Neutrophil (primary cell): ENCODE results near the gene CREB3.

Source experiments
- H3K27ac ChIP-seq: fragments of 200-600 bp; sonication (generic); 2 replicates; pipeline ENCODE4 v1.5.1; 2016; ENCODE audit warnings: mild to moderate bottlenecking, moderate library complexity
- H3K27me3 ChIP-seq: fragments of 200-600 bp; sonication (generic); 2 replicates; pipeline ENCODE4 v1.6.0; 2016; ENCODE audit warnings: mild to moderate bottlenecking
- H3K36me3 ChIP-seq: fragments of 200-600 bp; sonication (generic); 2 replicates; pipeline ENCODE4 v1.5.1; 2017
- H3K4me1 ChIP-seq, 2 experiments: fragments of 200-600 bp in 1 of 2; sonication (generic) in 1 of 2; 1 replicate in 1 of 2; 2 replicates in 1 of 2; pipeline versions ENCODE4 v1.5.1 to v1.6.1; 2013 to 2016; ENCODE audit warnings: low read depth in 1 of 2, low read length in 1 of 2, mild to moderate bottlenecking in 1 of 2, moderate library complexity in 1 of 2; ENCODE audit not compliant: control insufficient read depth in 1 of 2, insufficient read depth in 1 of 2
- H3K4me3 ChIP-seq, 2 experiments: fragments of 200-600 bp in 1 of 2; sonication (generic) in 1 of 2; 1 replicate in 1 of 2; 2 replicates in 1 of 2; pipeline ENCODE4 v1.5.1; 2013 to 2016; ENCODE audit warnings: low read depth in 1 of 2, low read length in 1 of 2, mild to moderate bottlenecking in 1 of 2, moderate library complexity in 1 of 2
- H3K9me3 ChIP-seq: fragments of 200-600 bp; sonication (generic); 2 replicates; pipeline ENCODE4 v1.5.1; 2016
- CTCF ChIP-seq: fragments of 200-600 bp; sonication (generic); IDR thresholded peaks from 2 replicates; pipeline ENCODE4 v1.5.1; 2016; ENCODE audit warnings: antibody characterized with exemption

The CREB3 gene

GRCh38 chr9:35771534-35771933 is 39.1 kb downstream of the CREB3 start:
- H3K36me3 ChIP-seq = no peaks in the 10 kb centered on the region
- H3K27ac ChIP-seq = no peak overlapping the region
- no peak overlapping the region for H3K4me3 ChIP-seq
- no peaks in the 10 kb centered on the region for H3K9me3 ChIP-seq
- TF ChIP-seq CTCF = no peak
- peaks cover 18 to 20% of the 10 kb centered on the region in 2 experiments for H3K4me1 ChIP-seq
- no peaks in the 10 kb centered on the region for H3K27me3 ChIP-seq

- Histone ChIP-seq H3K27ac (no peak overlapping the region), H3K9me3 (no peaks in the 10 kb centered on the region), H3K27me3 (no peaks in the 10 kb centered on the region), H3K4me3 (no peak overlapping the region), H3K36me3 (no peaks in the 10 kb centered on the region), H3K4me1 (peaks cover 18 to 20% of the 10 kb centered on the region in 2 experiments)
- TF ChIP-seq CTCF = no peak
Measured at GRCh38 chr9:35771943-35772342, 39.5 kb downstream of the CREB3 start.

GRCh38 chr9:35774907-35775635 is 42.6 kb downstream of the CREB3 start:
- Histone ChIP-seq H3K9me3 (no peaks in the 10 kb centered on the region), H3K27me3 (no peaks in the 10 kb centered on the region), H3K4me3 (no peak overlapping the region), H3K27ac (peak overlapping the region; percentile 35), H3K36me3 (no peaks in the 10 kb centered on the region), H3K4me1 (peaks cover 18 to 20% of the 10 kb centered on the region in 2 experiments)
- no peak for TF ChIP-seq CTCF

GRCh38 chr9:35776018-35776417 is 43.6 kb downstream of the CREB3 start:
- no peak for TF ChIP-seq CTCF
- H3K9me3 ChIP-seq = no peaks in the 10 kb centered on the region
- no peaks in the 10 kb centered on the region for H3K36me3 ChIP-seq
- no peak overlapping the region for H3K27ac ChIP-seq
- no peaks in the 10 kb centered on the region for H3K27me3 ChIP-seq
- peaks cover 18 to 20% of the 10 kb centered on the region in 2 experiments for H3K4me1 ChIP-seq
- H3K4me3 ChIP-seq = no peak overlapping the region

GRCh38 chr9:35778496-35778895 is 46.0 kb downstream of the CREB3 start:
- Histone ChIP-seq H3K27ac (no peak overlapping the region), H3K4me1 (peaks cover 11 to 12% of the 10 kb centered on the region in 2 experiments), H3K9me3 (no peaks in the 10 kb centered on the region), H3K36me3 (no peaks in the 10 kb centered on the region), H3K27me3 (no peaks in the 10 kb centered on the region), H3K4me3 (no peak overlapping the region)
- no peak for TF ChIP-seq CTCF
